ENCODE results near the gene ADAMTS2. TPM values are rescaled to one million over a fixed set of nuclear protein-coding genes. Genes with fewer than 3 reads are reported as not detected.

The ADAMTS2 gene
- total and polyA plus RNA-seq, 2 donors (not counting 3 experiments of a cell fraction or from before 2014, with no cell fraction given), result not detected

- Histone ChIP-seq H3K4me2 (ENCODE audit: insufficient read depth, low read length) (no peak overlapping the region), H3K4me3 (replicated peaks in 1 of 3; ENCODE audit: insufficient read depth in 1 of 3, low read depth in 1 of 3, low read length in 3 of 3) (no peak overlapping the region), H3K27ac (ENCODE audit: insufficient read depth, low read depth, low read length) (no peak overlapping the region), H3K79me2 (ENCODE audit: control insufficient read depth, insufficient read depth, low read length) (no peaks in the 10 kb centered on the region), H3K9me3 (replicated peaks; ENCODE audit: control insufficient read depth, insufficient read depth, low read length) (peaks cover 3% of the 10 kb centered on the region), H2AFZ (ENCODE audit: low read depth, low read length) (no peak overlapping the region), H3K9me1 (replicated peaks; ENCODE audit: control insufficient read depth, extremely low read depth, insufficient read depth, low read length) (no peaks in the 10 kb centered on the region), H4K20me1 (replicated peaks; ENCODE audit: control insufficient read depth, extremely low read depth, insufficient read depth, low read length) (no peaks in the 10 kb centered on the region), H3K36me3 (ENCODE audit: control insufficient read depth in 2 of 2, extremely low read depth in 1 of 2, insufficient read depth in 2 of 2, low read length in 2 of 2) (no peaks in the 10 kb centered on the region), H3K4me1 (ENCODE audit: control insufficient read depth, extremely low read depth, insufficient read depth, low read length) (no peaks in the 10 kb centered on the region), H3K9ac (replicated peaks; ENCODE audit: extremely low read depth, insufficient read depth, low read length) (no peak overlapping the region), H3K27me3 (ENCODE audit: control insufficient read depth in 2 of 2, insufficient read depth in 2 of 2, low read length in 2 of 2) (no peaks in the 10 kb centered on the region)
- FAIRE-seq (no peak), DNase-seq (ENCODE audit: low read depth, low spot score) (no peak)
- CTCF ChIA-PET, result no interaction called here
- dilution Hi-C loops (cut with MboI; ENCODE audit: extremely low pct_ligation_motif_present, low sequenced_read_pairs), result no loop called here
- intact Hi-C loops (cut with micrococcal nuclease), result no loop called here
- POLR2A ChIA-PET, result no interaction called here
- TF ChIP-seq JUN (IDR thresholded peaks at IDR 0.05; ENCODE audit: borderline replicate concordance, insufficient read depth, insufficient read length, low read depth), result no peak
- no peak for TF ChIP-seq FOS (IDR thresholded peaks at IDR 0.05; ENCODE audit: borderline replicate concordance, insufficient read depth, low read length)
- no peak for TF ChIP-seq GATA2 (IDR thresholded peaks at IDR 0.05; ENCODE audit: insufficient read depth, insufficient read length, low read depth, low read length)
- TF ChIP-seq POLR2AphosphoS5 (IDR thresholded peaks at IDR 0.05; ENCODE audit: insufficient read depth, low read depth, low read length), result no peak
- TF ChIP-seq CTCF (IDR thresholded peaks at IDR 0.05; ENCODE audit: extremely low read depth in 1 of 2, insufficient read depth in 1 of 2, low read depth in 1 of 2, low read length in 2 of 2), result no peak
- TF ChIP-seq MYC (IDR thresholded peaks at IDR 0.05; ENCODE audit: low read depth, low read length), result no peak
- TF ChIP-seq EZH2 (IDR thresholded peaks at IDR 0.05; ENCODE audit: borderline replicate concordance, low read depth, low read length, severe bottlenecking), result no peak
- no TSS peak for BruUV-seq (replicated peaks)
Measured at GRCh38 chr5:179378116-179378440, 32.8 kb upstream of the ADAMTS2 start.
